HepG2 (cell line): ENCODE results near the gene TXN. TPM values are rescaled to one million over a fixed set of nuclear protein-coding genes. Genes with fewer than 3 reads are reported as not detected.

Source experiments
- ATAC-seq: fragments of 200-7000 bp; cut with Tn5 transposase; 3 replicates; pipeline ENCODE4 v1.9.1; 2020; ENCODE audit warnings: mild to moderate bottlenecking, moderate library complexity
- BruUV-seq: library from RNA; stranded (reverse); fragments of 400-500 nt; replicated peaks from 2 replicates; lab custom pipeline; 2021; lab: Mats Ljungman, UMichigan
- CTCF ChIA-PET: fragments of 300-600 bp; formaldehyde crosslinking; extraction: SDS; loops from one replicate; lab custom pipeline; 2021; ENCODE audit warnings: low total read pairs, inconsistent platforms, low intra/inter-chr PET ratio; lab: Yijun Ruan, JAX
- POLR2A ChIA-PET: fragments of 350-600 bp; sonication (Branson Sonifier 250); formaldehyde crosslinking; loops from one replicate; lab custom pipeline; 2020; ENCODE audit warnings: antibody characterized with exemption, inconsistent platforms; lab: Yijun Ruan, JAX
- DNase-seq: peaks from one replicate; pipeline ENCODE4 v3.0.0-alpha.2; 2015; ENCODE audit warnings: low spot score
- FAIRE-seq: peaks from 3 replicates; lab custom pipeline; 2011; peaks lifted over from hg19 to GRCh38; lab: Jason Lieb, UNC
- H2AFZ ChIP-seq: one replicate; pipeline ENCODE4 v1.6.1; 2011; ENCODE audit warnings: low read length, inconsistent platforms
- H3K27ac ChIP-seq: fragments of 300-600 bp; 3 replicates; pipeline ENCODE4 v1.8.0; 2011; ENCODE audit warnings: mixed run types, mild to moderate bottlenecking, mixed read lengths, low read length, inconsistent platforms; ENCODE audit not compliant: insufficient read depth; ENCODE audit errors: extremely low read length
- H3K27me3 ChIP-seq, 2 experiments: fragments of 200-600 bp in 1 of 2; 2 replicates in 1 of 2; 3 replicates in 1 of 2; pipeline versions ENCODE4 v1.6.0 to v1.8.0; 2011; ENCODE audit warnings: low read length in 2 of 2, mild to moderate bottlenecking in 2 of 2, moderate library complexity in 2 of 2, inconsistent platforms in 1 of 2; ENCODE audit not compliant: insufficient read depth in 2 of 2, control insufficient read depth in 1 of 2
- H3K36me3 ChIP-seq, 2 experiments: fragments of 200-600 bp in 1 of 2; replicated peaks in 1 of 2; 2 replicates in 1 of 2; 3 replicates in 1 of 2; pipeline versions ENCODE4 v1.5.1 to v1.8.0; 2011; ENCODE audit warnings: low read length in 2 of 2, inconsistent platforms in 1 of 2; ENCODE audit not compliant: insufficient read depth in 2 of 2, control insufficient read depth in 1 of 2
- H3K4me1 ChIP-seq: 2 replicates; pipeline ENCODE4 v1.5.1; 2012; ENCODE audit warnings: low read length, inconsistent platforms; ENCODE audit not compliant: insufficient read depth
- H3K4me2 ChIP-seq: 2 replicates; pipeline ENCODE4 v1.6.0; 2011; ENCODE audit warnings: low read depth, low read length, inconsistent platforms
- H3K4me3 ChIP-seq, 3 experiments: fragments of 200-600 bp in 1 of 3; sonication (generic), shearing (Covaris generic) in 1 of 3; replicated peaks in 1 of 3; 2 replicates each; pipeline ENCODE4 v1.5.1; 2011 to 2016; ENCODE audit warnings: low read length in 3 of 3, inconsistent platforms in 2 of 3, low read depth in 2 of 3, mild to moderate bottlenecking in 2 of 3, control low read depth in 1 of 3, mixed read lengths in 1 of 3; ENCODE audit not compliant: insufficient read depth in 1 of 3
- H3K79me2 ChIP-seq: one replicate; pipeline ENCODE4 v1.6.1; 2011; ENCODE audit warnings: low read length, inconsistent platforms; ENCODE audit not compliant: insufficient read depth
- H3K9ac ChIP-seq: 2 replicates; pipeline ENCODE4 v1.6.0; 2011; ENCODE audit warnings: mild to moderate bottlenecking, low read depth, low read length, inconsistent platforms; ENCODE audit not compliant: insufficient read depth
- H3K9me3 ChIP-seq: 2 replicates; pipeline ENCODE4 v1.5.1; 2012; ENCODE audit warnings: mild to moderate bottlenecking, low read length
- H4K20me1 ChIP-seq: 2 replicates; pipeline ENCODE4 v1.6.0; 2011; ENCODE audit warnings: inconsistent platforms, mild to moderate bottlenecking, low read length, moderate library complexity; ENCODE audit not compliant: insufficient read depth
- ATF1 ChIP-seq: IDR thresholded peaks from 2 replicates; pipeline ENCODE4 v1.6.1; 2016; ENCODE audit warnings: mild to moderate bottlenecking, control low read depth
- EED ChIP-seq: sonication (generic); formaldehyde crosslinking; IDR thresholded peaks from 2 replicates; pipeline ENCODE4 v1.5.0; 2020; ENCODE audit warnings: mild to moderate bottlenecking, missing genetic modification reagents
- GMEB2 ChIP-seq: IDR thresholded peaks from 2 replicates; pipeline ENCODE4 v1.6.1; 2016; ENCODE audit warnings: missing biosample characterization, missing genetic modification reagents, low read depth
- HMGA1 ChIP-seq: sonication (generic); formaldehyde crosslinking; conservative IDR thresholded peaks from 2 replicates; pipeline ENCODE4 v1.4.0; 2020; ENCODE audit warnings: missing genetic modification reagents
- KAT8 ChIP-seq: IDR thresholded peaks from 2 replicates; pipeline ENCODE4 v1.6.1; 2016; ENCODE audit warnings: missing genetic modification reagents, missing compliant biosample characterization
- NR2F1 ChIP-seq, 2 experiments: fragments of 450-650 bp in 1 of 2; formaldehyde crosslinking in 1 of 2; IDR thresholded peaks; 2 replicates each; pipeline versions ENCODE4 v1.5.0 to v1.6.1; 2016 to 2020; ENCODE audit warnings: mild to moderate bottlenecking in 1 of 2, missing compliant biosample characterization in 1 of 2, missing genetic modification reagents in 1 of 2, moderate library complexity in 1 of 2
- PLSCR1 ChIP-seq: sonication (generic); formaldehyde crosslinking; IDR thresholded peaks from 2 replicates; pipeline ENCODE4 v1.5.0; 2020; ENCODE audit warnings: missing genetic modification reagents, mild to moderate bottlenecking, borderline replicate concordance
- RCOR2 ChIP-seq: IDR thresholded peaks from 2 replicates; pipeline ENCODE4 v1.6.1; 2016; ENCODE audit warnings: missing biosample characterization, missing genetic modification reagents
- RELA ChIP-seq: sonication (generic); formaldehyde crosslinking; IDR thresholded peaks from 2 replicates; pipeline ENCODE4 v1.4.0; 2020; ENCODE audit warnings: missing genetic modification reagents
- SMAD9 ChIP-seq: sonication (generic); formaldehyde crosslinking; IDR thresholded peaks from 2 replicates; pipeline ENCODE4 v1.5.1; 2020; ENCODE audit warnings: mild to moderate bottlenecking, missing genetic modification reagents
- SNAPC5 ChIP-seq: sonication (generic); formaldehyde crosslinking; IDR thresholded peaks from 2 replicates; pipeline ENCODE4 v1.8.1; 2023; ENCODE audit warnings: mild to moderate bottlenecking, missing genetic modification reagents, borderline replicate concordance
- STAG1 ChIP-seq: sonication (generic); formaldehyde crosslinking; IDR thresholded peaks from 2 replicates; pipeline ENCODE4 v1.4.0; 2020; ENCODE audit warnings: missing genetic modification reagents
- TEAD2 ChIP-seq: sonication (generic); formaldehyde crosslinking; IDR thresholded peaks from 2 replicates; pipeline ENCODE4 v1.9.0; 2021; ENCODE audit warnings: missing genetic modification reagents
- THRA ChIP-seq: sonication (generic); formaldehyde crosslinking; IDR thresholded peaks from 2 replicates; pipeline ENCODE4 v1.4.0; 2020; ENCODE audit warnings: missing genetic modification reagents, borderline replicate concordance
- ZNF749 ChIP-seq: sonication (generic); formaldehyde crosslinking; IDR thresholded peaks from 2 replicates; pipeline ENCODE4 v1.8.0; 2022; ENCODE audit warnings: mild to moderate bottlenecking, missing genetic modification reagents, moderate library complexity, borderline replicate concordance
- ZNF772 ChIP-seq: sonication (generic); formaldehyde crosslinking; IDR thresholded peaks from 2 replicates; pipeline ENCODE4 v1.5.0; 2020; ENCODE audit warnings: mild to moderate bottlenecking, missing genetic modification reagents
- WGBS: methylation state at CpG from one replicate; pipeline ENCODE4 v1.1.6; 2017; ENCODE audit warnings: low lambda C conversion rate; 5-methylcytosine and 5-hydroxymethylcytosine counted together
- in situ Hi-C: cut with HindIII; loops from 2 replicates; pipeline ENCODE4 v1.10.0; 2017; ENCODE audit warnings: low pct_unique_long_range_greater_than_20kb; ENCODE audit not compliant: extremely low pct_ligation_motif_present
- intact Hi-C: fragments of 100-400 bp; cut with micrococcal nuclease; formaldehyde crosslinking; loops from one replicate; pipeline ENCODE4 v1.10.0; 2022; ENCODE audit not compliant: unreplicated experiment
- polyA plus RNA-seq, 8 experiments: library from polyadenylated mRNA; depleted of rRNA in 3 of 8; stranded (reverse) in 7 of 8; unstranded in 1 of 8; fragments of >200 nt; fragmentation: Illumina TruSeq in 4 of 8; extraction: Trizol in 4 of 8; gene quantifications; 2 replicates each; pipeline versions ENCODE4 v1.2.1 to v1.2.3, GENCODE V29; 2011 to 2016; ENCODE audit warnings: low read depth in 4 of 8, missing spikeins in 1 of 8, mixed read lengths in 1 of 8; ENCODE audit not compliant: insufficient read depth in 1 of 8
- total RNA-seq, 5 experiments: library from RNA; depleted of rRNA; stranded (reverse); fragments of >200 nt; fragmentation: Illumina TruSeq; extraction: Trizol; gene quantifications; 2 replicates each; pipeline ENCODE4 v1.2.3, GENCODE V29; 2016; ENCODE audit warnings: low read depth in 1 of 5
- TF ChIP-seq, protein P1 (sequence below): sonication (generic); formaldehyde crosslinking; IDR thresholded peaks from 2 replicates; pipeline ENCODE4 v1.5.0; 2020; ENCODE audit warnings: missing genetic modification reagents
- TF ChIP-seq, protein P2 (sequence below): IDR thresholded peaks from 2 replicates; pipeline ENCODE4 v1.6.1; 2018; ENCODE audit warnings: missing genetic modification reagents, mild to moderate bottlenecking, missing compliant biosample characterization

Gene TXN
- total and polyA plus RNA-seq, 2 of the 13 experiments (the other 11 are each of a cell fraction or from before 2014, with no cell fraction given), result 364 to 470 TPM

GRCh38 chr9:110202232-110202631, 54.1 kb downstream of the TXN start:
- Histone ChIP-seq H3K9ac (no peak overlapping the region), H4K20me1 (no peaks in the 10 kb centered on the region), H3K27ac (no peak overlapping the region), H3K9me3 (no peaks in the 10 kb centered on the region), H3K4me1 (peaks cover 58% of the 10 kb centered on the region), H3K79me2 (no peaks in the 10 kb centered on the region), H3K4me3 (no peak overlapping the region), H3K27me3 (no peaks in the 10 kb centered on the region), H2AFZ (no peak overlapping the region), H3K36me3 (no peaks in the 10 kb centered on the region), H3K4me2 (no peak overlapping the region)
- BruUV-seq, result no TSS peak
- FAIRE-seq (no peak), DNase-seq (no peak), ATAC-seq (no peak)
- no peak for TF ChIP-seq SNAPC5 (CRISPR knock-in tag)
- no peak for TF ChIP-seq NR2F1 (CRISPR knock-in tag; IDR thresholded peaks at IDR 0.05)
- no peak for TF ChIP-seq GMEB2 (CRISPR knock-in tag)
- no peak for TF ChIP-seq RCOR2 (CRISPR knock-in tag)
- TF ChIP-seq ATF1 (CRISPR knock-in tag), result no peak
- TF ChIP-seq HMGA1 (CRISPR knock-in tag), result no peak
- TF ChIP-seq RELA (CRISPR knock-in tag), result no peak
- no peak for TF ChIP-seq SMAD9 (CRISPR knock-in tag)
- TF ChIP-seq, protein P1, sequence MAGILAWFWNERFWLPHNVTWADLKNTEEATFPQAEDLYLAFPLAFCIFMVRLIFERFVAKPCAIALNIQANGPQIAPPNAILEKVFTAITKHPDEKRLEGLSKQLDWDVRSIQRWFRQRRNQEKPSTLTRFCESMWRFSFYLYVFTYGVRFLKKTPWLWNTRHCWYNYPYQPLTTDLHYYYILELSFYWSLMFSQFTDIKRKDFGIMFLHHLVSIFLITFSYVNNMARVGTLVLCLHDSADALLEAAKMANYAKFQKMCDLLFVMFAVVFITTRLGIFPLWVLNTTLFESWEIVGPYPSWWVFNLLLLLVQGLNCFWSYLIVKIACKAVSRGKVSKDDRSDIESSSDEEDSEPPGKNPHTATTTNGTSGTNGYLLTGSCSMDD (CRISPR knock-in tag), result no peak
- TF ChIP-seq, protein P2, sequence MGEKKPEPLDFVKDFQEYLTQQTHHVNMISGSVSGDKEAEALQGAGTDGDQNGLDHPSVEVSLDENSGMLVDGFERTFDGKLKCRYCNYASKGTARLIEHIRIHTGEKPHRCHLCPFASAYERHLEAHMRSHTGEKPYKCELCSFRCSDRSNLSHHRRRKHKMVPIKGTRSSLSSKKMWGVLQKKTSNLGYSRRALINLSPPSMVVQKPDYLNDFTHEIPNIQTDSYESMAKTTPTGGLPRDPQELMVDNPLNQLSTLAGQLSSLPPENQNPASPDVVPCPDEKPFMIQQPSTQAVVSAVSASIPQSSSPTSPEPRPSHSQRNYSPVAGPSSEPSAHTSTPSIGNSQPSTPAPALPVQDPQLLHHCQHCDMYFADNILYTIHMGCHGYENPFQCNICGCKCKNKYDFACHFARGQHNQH (CRISPR knock-in tag), result no peak
- TF ChIP-seq PLSCR1 (CRISPR knock-in tag), result no peak
- no peak for TF ChIP-seq THRA (CRISPR knock-in tag)
- TF ChIP-seq STAG1 (CRISPR knock-in tag), result no peak
- TF ChIP-seq KAT8, result no peak
- TF ChIP-seq EED (CRISPR knock-in tag), result no peak
- TF ChIP-seq TEAD2, result no peak
- TF ChIP-seq ZNF749 (CRISPR knock-in tag), result no peak
- TF ChIP-seq ZNF772 (CRISPR knock-in tag), result no peak
- 97% methylated on average over 6 of the region's 6 CpGs for WGBS
- intact Hi-C loops, result no loop called here
- in situ Hi-C loops, result no loop called here
- POLR2A ChIA-PET, result interaction anchor here (1.0 kb wide), 1 partner anchor 54 kb away, joined by 3 read pairs; the partner anchor contains the start of gene TXN
- CTCF ChIA-PET, result no interaction called here
